Right cardiac atrium (tissue), 5 donors: ENCODE data around the gene KHDC4. TPM values are rescaled to one million over a fixed set of nuclear protein-coding genes. Genes with fewer than 3 reads are reported as not detected.

Experiments used
- ATAC-seq, 2 donors: fragments of 200-7000 bp; cut with Tn5 transposase; one replicate each; pipeline versions ENCODE4 v1.8.0 to v1.9.1; 2020; ENCODE audit warnings: moderate library complexity in 2 of 2, mild to moderate bottlenecking in 1 of 2
- DNase-seq, 3 donors: peaks; one replicate each; pipeline ENCODE4 v3.0.0-alpha.2; 2020
- H3K27ac ChIP-seq: one replicate; pipeline ENCODE4 v1.5.1; 2013; ENCODE audit warnings: mild to moderate bottlenecking, low read length, control low read depth, moderate library complexity
- H3K27me3 ChIP-seq: one replicate; pipeline ENCODE4 v1.6.1; 2013; ENCODE audit not compliant: control insufficient read depth, insufficient read depth
- H3K4me1 ChIP-seq: one replicate; pipeline ENCODE4 v1.6.1; 2013; ENCODE audit warnings: low read length; ENCODE audit not compliant: control insufficient read depth, insufficient read depth
- H3K4me3 ChIP-seq: one replicate; pipeline ENCODE4 v1.5.1; 2013; ENCODE audit warnings: low read length, control low read depth
- H3K9me3 ChIP-seq: one replicate; pipeline ENCODE4 v1.6.1; 2013; ENCODE audit warnings: low read length; ENCODE audit not compliant: control insufficient read depth
- WGBS: extraction: QIAGEN DNeasy Blood & Tissue Kit; methylation state at CpG from one replicate; pipeline ENCODE4 v1.1.7; 2013; 5-methylcytosine and 5-hydroxymethylcytosine counted together
- intact Hi-C, 4 donors: fragments of 100-400 bp; cut with DNase I; formaldehyde crosslinking; loops; one replicate each; pipeline versions ENCODE4 v1.11.0 to v1.14.0; 2022 to 2023
- polyA plus RNA-seq: library from polyadenylated mRNA; stranded (reverse); fragments of 200-250 nt; gene quantifications from one replicate; pipeline ENCODE4 v1.2.3, GENCODE V29; 2013
- total RNA-seq, 4 donors: library from RNA; stranded (reverse); fragmentation: NEBNext Ultra II Directional; extraction: Animal tissue kit (Norgen Biotek cat#: 25700); gene quantifications; one replicate each; pipeline ENCODE4 v1.2.1, GENCODE V29; 2021
- donor health status: healthy with polysubstance abuse.
- donor health status: DM: no; HTN: yes; CAD: no.
- donor health status: DM: no; HTN: no; CAD: no.
- donor health status: DM: no; HTN: yes; CAD: no; lungs with severe emphysema.
- donor health status: DM: yes; HTN: yes; CAD: no.

KHDC4 gene
- total and polyA plus RNA-seq, 5 donors: 20.0 to 29.3 (median 28.5) TPM

- Histone ChIP-seq H3K4me3 (peak overlapping the region; percentile 87), H3K4me1 (peaks cover 39% of the 10 kb centered on the region), H3K27ac (peak overlapping the region; percentile 98), H3K9me3 (no peaks in the 10 kb centered on the region), H3K27me3 (no peaks in the 10 kb centered on the region)
- ATAC-seq (peak in 1 of 2 donors; percentile 1), DNase-seq (no peak)
- intact Hi-C loops: loop anchor here in 1 of 4 donors (5.0 kb wide), 1 partner anchor 35 kb away; the partner anchor contains the start of gene RXFP4
- WGBS: 4% methylated on average over 5 of the region's 5 CpGs
Observed at GRCh38 chr1:155976913-155977689, 42.9 kb upstream of the KHDC4 start.

- no peaks in the 10 kb centered on the region for H3K27me3 ChIP-seq
- H3K27ac ChIP-seq: peak overlapping the region; percentile 98
- H3K4me3 ChIP-seq: peak overlapping the region; percentile 87
- ATAC-seq: no peak
- peak; percentile 81 to 92 (median 88) for DNase-seq
- H3K4me1 ChIP-seq: peaks cover 32% of the 10 kb centered on the region
- no peaks in the 10 kb centered on the region for H3K9me3 ChIP-seq
- 2% methylated on average over 14 of the region's 14 CpGs for WGBS
- intact Hi-C loops: loop anchor here in 1 of 4 donors (5.0 kb wide), 1 partner anchor 34 kb away; the partner anchor contains the start of gene RXFP4
Observed at GRCh38 chr1:155976062-155976912, 42.1 kb upstream of the KHDC4 start.

- ATAC-seq (no peak), DNase-seq (peak in 1 of 3 donors; percentile 18)
- Histone ChIP-seq H3K4me3 (peak overlapping the region; percentile 87), H3K27me3 (no peaks in the 10 kb centered on the region), H3K9me3 (no peaks in the 10 kb centered on the region), H3K27ac (peak overlapping the region; percentile 98), H3K4me1 (peaks cover 35% of the 10 kb centered on the region)
- intact Hi-C loops: loop anchor here in 1 of 4 donors (5.0 kb wide), 1 partner anchor 33 kb away; the partner anchor contains the start of gene RXFP4
- 9% methylated on average over 4 of the region's 4 CpGs for WGBS
Observed at GRCh38 chr1:155975375-155976061, 41.3 kb upstream of the KHDC4 start.

GRCh38 chr1:155974208-155975115 is 40.2 kb upstream of the KHDC4 start:
- Histone ChIP-seq H3K4me1 (peaks cover 38% of the 10 kb centered on the region), H3K4me3 (peak overlapping the region; percentile 11), H3K27ac (peak overlapping the region; percentile 98), H3K27me3 (no peaks in the 10 kb centered on the region), H3K9me3 (no peaks in the 10 kb centered on the region)
- 30% methylated on average over 13 of the region's 13 CpGs for whole genome bisulfite sequencing
- DNase-seq (peak in 2 of 3 donors; percentile 46 to 63), ATAC-seq (no peak)
- intact Hi-C loops: loop anchor here in 1 of 4 donors (5.0 kb wide), 1 partner anchor 32 kb away; the partner anchor contains the start of gene RXFP4

- 69% methylated on average over 3 of the region's 3 CpGs for WGBS
- H3K4me1 ChIP-seq: peaks cover 46% of the 10 kb centered on the region
- intact Hi-C loops: no loop called here
- DNase-seq: no peak
- no peak for ATAC-seq
- peak overlapping the region; percentile 28 for H3K27ac ChIP-seq
- no peaks in the 10 kb centered on the region for H3K27me3 ChIP-seq
- H3K4me3 ChIP-seq: no peak overlapping the region
- no peaks in the 10 kb centered on the region for H3K9me3 ChIP-seq
Observed at GRCh38 chr1:155973723-155974122, 39.5 kb upstream of the KHDC4 start.

- ATAC-seq (no peak), DNase-seq (peak in 2 of 3 donors; percentile 44 to 55)
- Histone ChIP-seq H3K9me3 (no peaks in the 10 kb centered on the region), H3K4me3 (no peak overlapping the region), H3K27ac (no peak overlapping the region), H3K4me1 (peaks cover 58% of the 10 kb centered on the region), H3K27me3 (no peaks in the 10 kb centered on the region)
- intact Hi-C loops: no loop called here
- 69% methylated on average over 9 of the region's 9 CpGs for WGBS
Observed at GRCh38 chr1:155971910-155972809, 37.9 kb upstream of the KHDC4 start.

GRCh38 chr1:155970531-155971167 is 36.4 kb upstream of the KHDC4 start:
- WGBS: 30% methylated on average over 11 of the region's 11 CpGs
- H3K4me1 ChIP-seq: peaks cover 53% of the 10 kb centered on the region

GRCh38 chr1:155969377-155969791 is 35.2 kb upstream of the KHDC4 start:
- Histone ChIP-seq H3K4me3 (no peak overlapping the region), H3K27me3 (no peaks in the 10 kb centered on the region), H3K9me3 (no peaks in the 10 kb centered on the region), H3K4me1 (peaks cover 42% of the 10 kb centered on the region), H3K27ac (peak overlapping the region; percentile 78)
- ATAC-seq (no peak), DNase-seq (peak in 2 of 3 donors; percentile 49 to 50)
- 64% methylated on average over 9 of the region's 9 CpGs for WGBS
- intact Hi-C loops: no loop called here

More at GRCh38 chr1:155970531-155971167, 36.4 kb upstream of the KHDC4 start:
- no peaks in the 10 kb centered on the region for H3K9me3 ChIP-seq
- peak overlapping the region; percentile 58 for H3K27ac ChIP-seq
- intact Hi-C loops: no loop called here
- no peak overlapping the region for H3K4me3 ChIP-seq
- ATAC-seq (peak; percentile 64 to 70), DNase-seq (peak; percentile 79 to 88 (median 84))
- no peaks in the 10 kb centered on the region for H3K27me3 ChIP-seq

GRCh38 chr1:155968670-155969069 is 34.5 kb upstream of the KHDC4 start:
- H3K4me1 ChIP-seq: peaks cover 38% of the 10 kb centered on the region
- H3K27me3 ChIP-seq: no peaks in the 10 kb centered on the region
- DNase-seq (peak; percentile 47 to 79 (median 76)), ATAC-seq (peak; percentile 6 to 10)
- intact Hi-C loops: no loop called here
- WGBS: 19% methylated on average over 3 of the region's 3 CpGs
- peak overlapping the region; percentile 78 for H3K27ac ChIP-seq
- no peak overlapping the region for H3K4me3 ChIP-seq
- no peaks in the 10 kb centered on the region for H3K9me3 ChIP-seq
